HepG2 (cell line): Measurements from ENCODE around the gene C1QL2.

Source experiments
- POLR2AphosphoS5 ChIP-seq: IDR thresholded peaks from 2 replicates; pipeline ENCODE4 v1.6.1; 2012; ENCODE audit warnings: low read depth, low read length
- THYN1 ChIP-seq: sonication (generic); formaldehyde crosslinking; IDR thresholded peaks from 2 replicates; pipeline ENCODE4 v1.8.1; 2023; ENCODE audit warnings: low read depth, mild to moderate bottlenecking, moderate library complexity, missing genetic modification reagents, borderline replicate concordance
- TF ChIP-seq, protein P1 (sequence below): sonication (generic); formaldehyde crosslinking; IDR thresholded peaks from 2 replicates; pipeline ENCODE4 v1.5.0; 2020; ENCODE audit warnings: missing genetic modification reagents, mild to moderate bottlenecking, borderline replicate concordance

DNA sequence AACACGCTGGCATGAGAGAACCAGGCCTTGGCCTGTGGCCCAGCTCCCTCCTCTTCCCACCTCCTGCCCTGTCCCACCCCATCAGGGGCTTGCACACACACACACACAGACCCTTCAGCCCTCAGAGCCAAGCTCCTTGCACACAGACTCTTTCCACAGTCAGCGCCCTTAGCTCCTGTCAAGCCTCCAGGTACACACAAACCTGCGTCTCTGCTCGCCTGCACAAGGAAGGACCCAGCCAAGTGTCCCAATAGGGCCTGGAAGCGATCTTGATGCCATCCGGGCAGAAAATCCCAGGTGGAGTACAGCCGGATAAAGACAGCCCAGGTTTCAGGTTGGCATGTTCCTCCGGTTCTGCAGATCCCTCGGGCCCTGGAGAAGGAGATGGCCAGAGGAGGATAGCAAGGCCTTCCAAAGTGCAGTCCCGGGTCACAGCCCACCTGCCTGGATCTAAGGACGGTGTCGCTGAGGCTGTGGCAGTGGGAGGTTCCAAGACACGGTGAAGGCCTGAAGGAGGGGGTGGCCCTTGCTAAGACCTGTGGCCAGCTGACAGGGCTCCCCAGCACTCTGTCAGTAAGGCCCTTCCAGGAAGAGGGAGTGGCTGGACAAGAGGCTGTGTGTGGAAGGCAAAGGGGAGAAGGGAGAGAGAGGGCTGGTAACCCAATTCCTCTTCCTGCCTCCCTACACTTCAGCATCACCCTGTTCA lies 46.6 kb upstream of the C1QL2 start:
- TF ChIP-seq THYN1 (CRISPR knock-in tag): no peak
- no peak for TF ChIP-seq POLR2AphosphoS5
- TF ChIP-seq, protein P1, sequence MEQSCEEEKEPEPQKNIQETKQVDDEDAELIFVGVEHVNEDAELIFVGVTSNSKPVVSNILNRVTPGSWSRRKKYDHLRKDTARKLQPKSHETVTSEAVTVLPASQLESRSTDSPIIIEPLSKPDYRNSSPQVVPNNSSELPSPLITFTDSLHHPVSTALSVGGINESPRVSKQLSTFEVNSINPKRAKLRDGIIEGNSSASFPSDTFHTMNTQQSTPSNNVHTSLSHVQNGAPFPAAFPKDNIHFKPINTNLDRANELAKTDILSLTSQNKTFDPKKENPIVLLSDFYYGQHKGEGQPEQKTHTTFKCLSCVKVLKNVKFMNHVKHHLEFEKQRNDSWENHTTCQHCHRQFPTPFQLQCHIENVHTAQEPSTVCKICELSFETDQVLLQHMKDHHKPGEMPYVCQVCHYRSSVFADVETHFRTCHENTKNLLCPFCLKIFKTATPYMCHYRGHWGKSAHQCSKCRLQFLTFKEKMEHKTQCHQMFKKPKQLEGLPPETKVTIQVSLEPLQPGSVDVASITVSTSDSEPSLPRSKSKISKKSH: no peak
